WTC11 (cell line): ENCODE data around the gene MTTP.

Experiments used
- ATF1 ChIP-seq: sonication (generic); formaldehyde crosslinking; IDR thresholded peaks from 2 replicates; pipeline ENCODE4 v1.8.1; 2023; ENCODE audit warnings: mild to moderate bottlenecking, moderate library complexity, missing genetic modification reagents
- CBFB ChIP-seq: sonication (generic); formaldehyde crosslinking; IDR thresholded peaks from 2 replicates; pipeline ENCODE4 v1.8.1; 2022; ENCODE audit warnings: mild to moderate bottlenecking, low read depth, missing genetic modification reagents
- FOXK1 ChIP-seq: sonication (generic); formaldehyde crosslinking; IDR thresholded peaks from 2 replicates; pipeline ENCODE4 v1.8.0; 2022; ENCODE audit warnings: mild to moderate bottlenecking, moderate library complexity, missing genetic modification reagents
- GABPB1 ChIP-seq: sonication (generic); formaldehyde crosslinking; IDR thresholded peaks from 2 replicates; pipeline ENCODE4 v1.8.1; 2023; ENCODE audit warnings: mild to moderate bottlenecking, missing genetic modification reagents
- JUN ChIP-seq: sonication (generic); formaldehyde crosslinking; IDR thresholded peaks from 2 replicates; pipeline ENCODE4 v1.8.0; 2023; ENCODE audit warnings: mild to moderate bottlenecking, missing genetic modification reagents
- KAT7 ChIP-seq: sonication (generic); formaldehyde crosslinking; IDR thresholded peaks from 2 replicates; pipeline ENCODE4 v1.8.1; 2023; ENCODE audit warnings: missing genetic modification reagents, mild to moderate bottlenecking, borderline replicate concordance
- NR2C2 ChIP-seq: sonication (generic); formaldehyde crosslinking; IDR thresholded peaks from 2 replicates; pipeline ENCODE4 v1.8.0; 2022; ENCODE audit warnings: mild to moderate bottlenecking, missing genetic modification reagents
- TEAD4 ChIP-seq: sonication (generic); formaldehyde crosslinking; IDR thresholded peaks from 2 replicates; pipeline ENCODE4 v1.8.0; 2022; ENCODE audit warnings: mild to moderate bottlenecking, missing genetic modification reagents
- ZNF396 ChIP-seq: fragments of 250-450 bp; sonication (Bioruptor Pico); IDR thresholded peaks from 2 replicates; pipeline ENCODE4 v1.8.0; 2021; ENCODE audit warnings: mild to moderate bottlenecking, moderate library complexity, borderline replicate concordance
- TF ChIP-seq, protein P1 (sequence below): fragments of 200-600 bp; IDR thresholded peaks from 2 replicates; pipeline ENCODE4 v1.8.0; 2022; ENCODE audit warnings: antibody characterized with exemption
- TF ChIP-seq, protein P2 (sequence below): sonication (generic); formaldehyde crosslinking; IDR thresholded peaks from 2 replicates; pipeline ENCODE4 v1.8.1; 2022; ENCODE audit warnings: mild to moderate bottlenecking, missing genetic modification reagents, moderate library complexity, borderline replicate concordance
- TF ChIP-seq, protein P3 (sequence below): sonication (generic); formaldehyde crosslinking; IDR thresholded peaks from 2 replicates; pipeline ENCODE4 v1.8.1; 2023; ENCODE audit warnings: mild to moderate bottlenecking, missing genetic modification reagents, moderate library complexity
- TF ChIP-seq, protein P4 (sequence below): fragments of 250-450 bp; sonication (Bioruptor Pico); IDR thresholded peaks from 2 replicates; pipeline ENCODE4 v1.9.0; 2021; ENCODE audit warnings: mild to moderate bottlenecking
- TF ChIP-seq, protein P5 (sequence below): sonication (generic); formaldehyde crosslinking; IDR thresholded peaks from 2 replicates; pipeline ENCODE4 v1.8.1; 2022; ENCODE audit warnings: low read depth, mild to moderate bottlenecking, moderate library complexity, missing genetic modification reagents, borderline replicate concordance

DNA sequence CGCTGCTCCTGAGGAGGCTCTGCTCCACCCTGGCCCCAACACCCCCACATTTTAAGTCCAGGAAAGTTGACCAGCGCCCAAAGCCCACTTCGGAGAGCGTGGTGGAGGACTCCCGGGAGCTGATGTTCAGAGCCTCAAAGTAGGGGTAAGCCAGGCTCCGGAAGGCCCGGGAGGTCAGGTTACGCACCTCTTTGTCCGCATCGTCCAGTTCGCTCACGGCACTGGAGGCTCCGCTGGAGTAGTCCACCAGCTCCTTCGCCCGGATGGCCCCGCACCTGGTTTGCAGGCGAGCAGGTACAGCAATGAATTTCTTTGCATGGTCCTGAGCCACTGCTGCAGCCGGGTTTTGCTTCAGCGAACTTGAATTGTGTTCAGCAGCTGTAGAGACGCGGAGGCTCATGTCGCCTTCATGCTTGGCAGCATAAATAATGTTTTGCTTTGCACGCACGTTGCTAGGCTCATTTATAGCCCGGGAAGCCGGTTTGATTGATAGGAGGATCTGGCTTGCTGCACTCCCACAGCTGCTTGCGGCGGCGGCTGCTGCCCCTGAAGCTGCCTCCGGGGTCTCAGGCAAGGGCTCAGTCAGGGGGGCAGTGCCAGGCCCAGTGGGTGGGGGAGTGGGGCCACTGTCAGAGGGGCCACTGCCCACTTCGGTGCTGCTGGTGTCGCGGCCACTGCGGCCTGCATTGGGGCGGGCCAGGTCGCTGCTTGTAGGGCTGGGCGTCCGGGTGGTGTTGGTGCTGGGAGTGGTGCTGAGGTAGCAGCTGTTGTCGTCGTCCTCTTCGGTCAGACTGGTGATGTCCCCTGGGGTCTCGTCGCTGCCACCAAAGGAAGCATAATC, 78.2 kb downstream of the MTTP start:
- TF ChIP-seq, protein P1, sequence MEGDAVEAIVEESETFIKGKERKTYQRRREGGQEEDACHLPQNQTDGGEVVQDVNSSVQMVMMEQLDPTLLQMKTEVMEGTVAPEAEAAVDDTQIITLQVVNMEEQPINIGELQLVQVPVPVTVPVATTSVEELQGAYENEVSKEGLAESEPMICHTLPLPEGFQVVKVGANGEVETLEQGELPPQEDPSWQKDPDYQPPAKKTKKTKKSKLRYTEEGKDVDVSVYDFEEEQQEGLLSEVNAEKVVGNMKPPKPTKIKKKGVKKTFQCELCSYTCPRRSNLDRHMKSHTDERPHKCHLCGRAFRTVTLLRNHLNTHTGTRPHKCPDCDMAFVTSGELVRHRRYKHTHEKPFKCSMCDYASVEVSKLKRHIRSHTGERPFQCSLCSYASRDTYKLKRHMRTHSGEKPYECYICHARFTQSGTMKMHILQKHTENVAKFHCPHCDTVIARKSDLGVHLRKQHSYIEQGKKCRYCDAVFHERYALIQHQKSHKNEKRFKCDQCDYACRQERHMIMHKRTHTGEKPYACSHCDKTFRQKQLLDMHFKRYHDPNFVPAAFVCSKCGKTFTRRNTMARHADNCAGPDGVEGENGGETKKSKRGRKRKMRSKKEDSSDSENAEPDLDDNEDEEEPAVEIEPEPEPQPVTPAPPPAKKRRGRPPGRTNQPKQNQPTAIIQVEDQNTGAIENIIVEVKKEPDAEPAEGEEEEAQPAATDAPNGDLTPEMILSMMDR, result no peak
- TF ChIP-seq, protein P2, sequence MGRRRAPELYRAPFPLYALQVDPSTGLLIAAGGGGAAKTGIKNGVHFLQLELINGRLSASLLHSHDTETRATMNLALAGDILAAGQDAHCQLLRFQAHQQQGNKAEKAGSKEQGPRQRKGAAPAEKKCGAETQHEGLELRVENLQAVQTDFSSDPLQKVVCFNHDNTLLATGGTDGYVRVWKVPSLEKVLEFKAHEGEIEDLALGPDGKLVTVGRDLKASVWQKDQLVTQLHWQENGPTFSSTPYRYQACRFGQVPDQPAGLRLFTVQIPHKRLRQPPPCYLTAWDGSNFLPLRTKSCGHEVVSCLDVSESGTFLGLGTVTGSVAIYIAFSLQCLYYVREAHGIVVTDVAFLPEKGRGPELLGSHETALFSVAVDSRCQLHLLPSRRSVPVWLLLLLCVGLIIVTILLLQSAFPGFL, result no peak
- no peak for TF ChIP-seq TEAD4 (CRISPR knock-in tag)
- no peak for TF ChIP-seq NR2C2 (CRISPR knock-in tag)
- TF ChIP-seq ZNF396, result no peak
- no peak for TF ChIP-seq CBFB
- TF ChIP-seq KAT7 (CRISPR knock-in tag), result no peak
- TF ChIP-seq JUN (CRISPR knock-in tag), result no peak
- TF ChIP-seq, protein P3, sequence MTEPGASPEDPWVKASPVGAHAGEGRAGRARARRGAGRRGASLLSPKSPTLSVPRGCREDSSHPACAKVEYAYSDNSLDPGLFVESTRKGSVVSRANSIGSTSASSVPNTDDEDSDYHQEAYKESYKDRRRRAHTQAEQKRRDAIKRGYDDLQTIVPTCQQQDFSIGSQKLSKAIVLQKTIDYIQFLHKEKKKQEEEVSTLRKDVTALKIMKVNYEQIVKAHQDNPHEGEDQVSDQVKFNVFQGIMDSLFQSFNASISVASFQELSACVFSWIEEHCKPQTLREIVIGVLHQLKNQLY (CRISPR knock-in tag), result no peak
- no peak for TF ChIP-seq FOXK1 (CRISPR knock-in tag)
- TF ChIP-seq, protein P4, sequence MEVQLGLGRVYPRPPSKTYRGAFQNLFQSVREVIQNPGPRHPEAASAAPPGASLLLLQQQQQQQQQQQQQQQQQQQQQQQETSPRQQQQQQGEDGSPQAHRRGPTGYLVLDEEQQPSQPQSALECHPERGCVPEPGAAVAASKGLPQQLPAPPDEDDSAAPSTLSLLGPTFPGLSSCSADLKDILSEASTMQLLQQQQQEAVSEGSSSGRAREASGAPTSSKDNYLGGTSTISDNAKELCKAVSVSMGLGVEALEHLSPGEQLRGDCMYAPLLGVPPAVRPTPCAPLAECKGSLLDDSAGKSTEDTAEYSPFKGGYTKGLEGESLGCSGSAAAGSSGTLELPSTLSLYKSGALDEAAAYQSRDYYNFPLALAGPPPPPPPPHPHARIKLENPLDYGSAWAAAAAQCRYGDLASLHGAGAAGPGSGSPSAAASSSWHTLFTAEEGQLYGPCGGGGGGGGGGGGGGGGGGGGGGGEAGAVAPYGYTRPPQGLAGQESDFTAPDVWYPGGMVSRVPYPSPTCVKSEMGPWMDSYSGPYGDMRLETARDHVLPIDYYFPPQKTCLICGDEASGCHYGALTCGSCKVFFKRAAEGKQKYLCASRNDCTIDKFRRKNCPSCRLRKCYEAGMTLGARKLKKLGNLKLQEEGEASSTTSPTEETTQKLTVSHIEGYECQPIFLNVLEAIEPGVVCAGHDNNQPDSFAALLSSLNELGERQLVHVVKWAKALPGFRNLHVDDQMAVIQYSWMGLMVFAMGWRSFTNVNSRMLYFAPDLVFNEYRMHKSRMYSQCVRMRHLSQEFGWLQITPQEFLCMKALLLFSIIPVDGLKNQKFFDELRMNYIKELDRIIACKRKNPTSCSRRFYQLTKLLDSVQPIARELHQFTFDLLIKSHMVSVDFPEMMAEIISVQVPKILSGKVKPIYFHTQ, result no peak
- TF ChIP-seq ATF1 (CRISPR knock-in tag), result no peak
- TF ChIP-seq GABPB1 (CRISPR knock-in tag), result no peak
- TF ChIP-seq, protein P5, sequence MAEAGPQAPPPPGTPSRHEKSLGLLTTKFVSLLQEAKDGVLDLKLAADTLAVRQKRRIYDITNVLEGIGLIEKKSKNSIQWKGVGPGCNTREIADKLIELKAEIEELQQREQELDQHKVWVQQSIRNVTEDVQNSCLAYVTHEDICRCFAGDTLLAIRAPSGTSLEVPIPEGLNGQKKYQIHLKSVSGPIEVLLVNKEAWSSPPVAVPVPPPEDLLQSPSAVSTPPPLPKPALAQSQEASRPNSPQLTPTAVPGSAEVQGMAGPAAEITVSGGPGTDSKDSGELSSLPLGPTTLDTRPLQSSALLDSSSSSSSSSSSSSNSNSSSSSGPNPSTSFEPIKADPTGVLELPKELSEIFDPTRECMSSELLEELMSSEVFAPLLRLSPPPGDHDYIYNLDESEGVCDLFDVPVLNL, result no peak
